Keratinocyte (primary cell): ENCODE data around the gene XRCC1.

Experiments used
- EZH2 ChIP-seq: IDR thresholded peaks from one replicate; pipeline ENCODE4 v1.6.1; 2012; ENCODE audit warnings: inconsistent platforms, mild to moderate bottlenecking, low read length, moderate library complexity
- TF ChIP-seq, protein P1 (sequence below), 3 experiments: IDR thresholded peaks in 1 of 3; conservative IDR thresholded peaks in 1 of 3; optimal IDR thresholded peaks in 1 of 3; 2 replicates in 2 of 3; 3 replicates in 1 of 3; pipeline versions ENCODE3 to v1.5.1; 2011; ENCODE audit warnings: low read length in 3 of 3, mild to moderate bottlenecking in 3 of 3, moderate library complexity in 2 of 3, control low read depth in 1 of 3, inconsistent platforms in 1 of 3; ENCODE audit not compliant: insufficient read depth in 2 of 3; ENCODE audit errors: extremely low read depth in 1 of 3

DNA sequence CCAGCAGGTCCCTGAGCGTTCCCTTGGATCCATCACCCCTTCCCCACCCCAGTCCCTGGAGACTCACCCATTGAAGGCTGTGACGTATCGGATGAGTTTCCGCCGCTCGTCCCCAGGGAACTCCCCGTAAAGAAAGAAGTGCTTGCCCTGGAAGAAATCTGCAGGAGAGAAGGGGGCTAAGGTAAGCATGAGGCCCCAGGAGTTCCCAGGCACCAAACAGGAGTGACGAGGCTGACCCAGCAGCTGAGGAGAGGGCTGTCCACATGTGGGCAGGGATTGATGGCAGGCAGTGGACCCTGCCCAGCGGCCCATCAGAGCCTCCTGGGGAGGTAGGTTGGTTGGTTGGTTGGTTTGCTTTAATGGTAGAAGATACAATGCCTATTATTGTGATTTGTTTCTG lies 31.2 kb downstream of the XRCC1 start:
- TF ChIP-seq, protein P1, sequence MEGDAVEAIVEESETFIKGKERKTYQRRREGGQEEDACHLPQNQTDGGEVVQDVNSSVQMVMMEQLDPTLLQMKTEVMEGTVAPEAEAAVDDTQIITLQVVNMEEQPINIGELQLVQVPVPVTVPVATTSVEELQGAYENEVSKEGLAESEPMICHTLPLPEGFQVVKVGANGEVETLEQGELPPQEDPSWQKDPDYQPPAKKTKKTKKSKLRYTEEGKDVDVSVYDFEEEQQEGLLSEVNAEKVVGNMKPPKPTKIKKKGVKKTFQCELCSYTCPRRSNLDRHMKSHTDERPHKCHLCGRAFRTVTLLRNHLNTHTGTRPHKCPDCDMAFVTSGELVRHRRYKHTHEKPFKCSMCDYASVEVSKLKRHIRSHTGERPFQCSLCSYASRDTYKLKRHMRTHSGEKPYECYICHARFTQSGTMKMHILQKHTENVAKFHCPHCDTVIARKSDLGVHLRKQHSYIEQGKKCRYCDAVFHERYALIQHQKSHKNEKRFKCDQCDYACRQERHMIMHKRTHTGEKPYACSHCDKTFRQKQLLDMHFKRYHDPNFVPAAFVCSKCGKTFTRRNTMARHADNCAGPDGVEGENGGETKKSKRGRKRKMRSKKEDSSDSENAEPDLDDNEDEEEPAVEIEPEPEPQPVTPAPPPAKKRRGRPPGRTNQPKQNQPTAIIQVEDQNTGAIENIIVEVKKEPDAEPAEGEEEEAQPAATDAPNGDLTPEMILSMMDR (optimal IDR thresholded peaks at IDR 0.05 in 1 of 3, IDR thresholded peaks at IDR 0.05 in 1 of 3, conservative IDR thresholded peaks at IDR 0.05 in 1 of 3; ENCODE audit: extremely low read depth in 1 of 3, insufficient read depth in 2 of 3, low read length in 3 of 3) = no peak
- TF ChIP-seq EZH2 = no peak
